IMR-90 (cell line): ENCODE results near the gene DEFB123. TPM values are rescaled to one million over a fixed set of nuclear protein-coding genes. Genes with fewer than 3 reads are reported as not detected.
"Not testable (repeated sequence)": the region's sequence is repeated elsewhere in the genome, so short reads cannot be mapped to it uniquely, and the experiment has no call there.

Experiments used
- ATAC-seq: fragments of 200-7000 bp; cut with Tn5 transposase; 2 replicates; pipeline ENCODE4 v1.9.1; 2020; ENCODE audit warnings: low read depth, mild to moderate bottlenecking, moderate library complexity
- BruUV-seq: library from RNA; stranded (reverse); fragments of 400-500 nt; replicated peaks from 2 replicates; lab custom pipeline; 2021; lab: Mats Ljungman, UMichigan
- CTCF ChIA-PET: fragments of 300-600 bp; formaldehyde crosslinking; extraction: SDS; loops from one replicate; lab custom pipeline; 2021; ENCODE audit warnings: antibody characterized with exemption; lab: Yijun Ruan, JAX
- POLR2A ChIA-PET: fragments of 300-600 bp; sonication (Branson Sonifier 250); formaldehyde crosslinking; loops from one replicate; lab custom pipeline; 2022; ENCODE audit warnings: antibody characterized with exemption; ENCODE audit not compliant: unreplicated experiment; lab: Charles Lee
- DNase-seq: peaks from one replicate; pipeline ENCODE4 v3.0.0; 2013
- H2AFZ ChIP-seq: replicated peaks from 2 replicates; pipeline ENCODE3; 2013; ENCODE audit warnings: low read length, mild to moderate bottlenecking; ENCODE audit not compliant: poor library complexity
- H2AK5ac ChIP-seq: 2 replicates; pipeline ENCODE4 v1.6.1; 2013; ENCODE audit warnings: low read depth, low read length, inconsistent platforms
- H2AK9ac ChIP-seq: replicated peaks from 2 replicates; pipeline ENCODE3; 2013; ENCODE audit warnings: mild to moderate bottlenecking, low read depth, low read length, moderate library complexity; ENCODE audit not compliant: poor library complexity
- H2BK120ac ChIP-seq: 2 replicates; pipeline ENCODE4 v1.6.1; 2013; ENCODE audit warnings: low read depth, low read length, inconsistent platforms
- H2BK15ac ChIP-seq: 3 replicates; pipeline ENCODE4 v1.6.1; 2013; ENCODE audit warnings: low read depth, low read length, inconsistent platforms
- H2BK20ac ChIP-seq: 2 replicates; pipeline ENCODE4 v1.6.1; 2013; ENCODE audit warnings: low read depth, mild to moderate bottlenecking, inconsistent platforms, low read length, moderate library complexity
- H2BK5ac ChIP-seq: 2 replicates; pipeline ENCODE4 v1.6.1; 2013; ENCODE audit warnings: mild to moderate bottlenecking, low read depth, low read length, inconsistent platforms; ENCODE audit not compliant: poor library complexity, severe bottlenecking
- H3K14ac ChIP-seq: replicated peaks from 2 replicates; pipeline ENCODE4 v1.6.1; 2013; ENCODE audit warnings: low read depth, low read length, inconsistent platforms
- H3K18ac ChIP-seq: 2 replicates; pipeline ENCODE4 v1.6.1; 2013; ENCODE audit warnings: low read depth, low read length, control low read depth
- H3K23ac ChIP-seq: 2 replicates; pipeline ENCODE4 v1.6.1; 2013; ENCODE audit warnings: low read depth, low read length, inconsistent platforms
- H3K27ac ChIP-seq: 2 replicates; pipeline ENCODE4 v1.5.1; 2013; ENCODE audit warnings: mild to moderate bottlenecking, control low read depth, low read length; ENCODE audit not compliant: insufficient read depth
- H3K27me3 ChIP-seq: 2 replicates; pipeline ENCODE4 v1.6.1; 2013; ENCODE audit warnings: low read length; ENCODE audit not compliant: control insufficient read depth, insufficient read depth
- H3K36me3 ChIP-seq: 2 replicates; pipeline ENCODE4 v1.6.1; 2013; ENCODE audit warnings: low read length, mixed read lengths; ENCODE audit not compliant: control insufficient read depth, insufficient read depth
- H3K4ac ChIP-seq: 2 replicates; pipeline ENCODE4 v1.6.1; 2013; ENCODE audit warnings: low read depth, low read length, inconsistent platforms
- H3K4me1 ChIP-seq: 2 replicates; pipeline ENCODE4 v1.6.1; 2013; ENCODE audit warnings: low read length, mixed read lengths; ENCODE audit not compliant: control insufficient read depth, insufficient read depth
- H3K4me2 ChIP-seq: 2 replicates; pipeline ENCODE4 v1.6.1; 2013; ENCODE audit warnings: low read depth, mild to moderate bottlenecking, control low read depth, low read length, moderate library complexity
- H3K4me3 ChIP-seq: 2 replicates; pipeline ENCODE4 v1.5.1; 2013; ENCODE audit warnings: low read depth, mild to moderate bottlenecking, control low read depth, low read length, moderate library complexity; ENCODE audit not compliant: insufficient read depth
- H3K56ac ChIP-seq: 2 replicates; pipeline ENCODE4 v1.6.1; 2013; ENCODE audit warnings: low read length, inconsistent platforms; ENCODE audit not compliant: insufficient read depth; ENCODE audit errors: extremely low read depth
- H3K79me1 ChIP-seq, 2 experiments: 2 replicates each; pipeline ENCODE4 v1.6.1; 2013; ENCODE audit warnings: low read length in 2 of 2, inconsistent platforms in 1 of 2, low read depth in 1 of 2
- H3K9ac ChIP-seq: 2 replicates; pipeline ENCODE4 v1.6.1; 2013; ENCODE audit warnings: low read depth, low read length, control low read depth
- H3K9me1 ChIP-seq: 2 replicates; pipeline ENCODE4 v1.6.1; 2013; ENCODE audit warnings: low read length, inconsistent platforms; ENCODE audit not compliant: insufficient read depth
- H3K9me3 ChIP-seq: 2 replicates; pipeline ENCODE4 v1.6.1; 2013; ENCODE audit warnings: low read length; ENCODE audit not compliant: control insufficient read depth, insufficient read depth
- H4K20me1 ChIP-seq: 2 replicates; pipeline ENCODE4 v1.6.1; 2013; ENCODE audit warnings: low read length, inconsistent platforms; ENCODE audit not compliant: insufficient read depth
- H4K5ac ChIP-seq: 2 replicates; pipeline ENCODE4 v1.6.1; 2013; ENCODE audit warnings: mild to moderate bottlenecking, low read depth, low read length, control low read depth
- H4K8ac ChIP-seq, 2 experiments: 2 replicates each; pipeline ENCODE4 v1.6.1; 2013; ENCODE audit warnings: low read depth in 2 of 2, low read length in 2 of 2, control low read depth in 1 of 2, inconsistent platforms in 1 of 2
- H4K91ac ChIP-seq: 2 replicates; pipeline ENCODE4 v1.6.1; 2013; ENCODE audit warnings: low read depth, low read length, inconsistent platforms; ENCODE audit not compliant: insufficient read depth
- WGBS, 2 experiments: methylation state at CpG; one replicate each; pipeline versions ENCODE4 v1.1.5 to v1.1.7; 2013; ENCODE audit warnings: missing lambda C conversion rate in 2 of 2; ENCODE audit not compliant: insufficient read length in 1 of 2; ENCODE audit errors: extremely low coverage in 2 of 2; 5-methylcytosine and 5-hydroxymethylcytosine counted together
- dilution Hi-C: fragments of 300-500 bp; cut with HindIII; formaldehyde crosslinking; loops from one replicate; pipeline ENCODE4 v1.14.3; 2018; ENCODE audit warnings: low sequenced_read_pairs; ENCODE audit not compliant: unreplicated experiment
- in situ Hi-C: fragments of 300-500 bp; cut with MboI; formaldehyde crosslinking; loops from 3 replicates; pipeline ENCODE4 v1.14.3; 2019; ENCODE audit warnings: low sequenced_read_pairs, inconsistent platforms, mixed read lengths
- intact Hi-C: fragments of 100-400 bp; cut with micrococcal nuclease; formaldehyde crosslinking; loops from 2 replicates; pipeline ENCODE4 v1.10.0; 2022
- polyA plus RNA-seq, 3 experiments: library from polyadenylated mRNA; depleted of rRNA; stranded (reverse); fragments of >200 nt; gene quantifications; 2 replicates each; pipeline ENCODE4 v1.2.3, GENCODE V29; 2012; ENCODE audit warnings: low replicate concordance in 1 of 3
- total RNA-seq: library from RNA; depleted of rRNA; stranded (reverse); fragments of >200 nt; gene quantifications from 2 replicates; pipeline ENCODE4 v1.2.3, GENCODE V29; 2012

Gene DEFB123
- total and polyA plus RNA-seq, 2 of the 4 experiments (the other 2 are of a cell fraction) = not detected

DNA sequence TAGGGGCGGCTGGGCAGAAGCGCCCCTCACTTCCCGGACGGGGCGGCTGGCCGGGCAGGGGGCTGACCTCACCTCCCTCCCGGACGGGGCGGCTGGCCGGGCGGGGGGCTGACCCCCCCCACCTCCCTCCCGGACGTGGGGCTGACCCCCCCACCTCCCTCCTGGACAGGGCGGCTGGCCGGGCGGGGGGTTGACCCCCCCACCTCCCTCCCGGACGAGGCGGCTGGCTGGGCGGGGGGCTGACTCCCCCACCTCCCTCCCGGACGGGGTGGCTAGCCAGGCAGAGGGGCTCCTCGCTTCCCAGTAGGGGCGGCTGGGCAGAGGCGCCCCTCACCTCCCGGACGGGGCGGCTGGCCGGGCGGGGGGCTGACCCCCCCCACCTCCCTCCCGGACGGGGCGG lies 30.5 kb downstream of the DEFB123 start:
- CTCF ChIA-PET, H3K4me1 ChIP-seq, BruUV-seq, POLR2A ChIA-PET, H2AFZ ChIP-seq, H3K4me3 ChIP-seq, DNase-seq, H2AK9ac ChIP-seq, H4K91ac ChIP-seq, H2BK20ac ChIP-seq, in situ Hi-C loops, H2AK5ac ChIP-seq, H2BK120ac ChIP-seq, H3K14ac ChIP-seq, H2BK15ac ChIP-seq, H3K23ac ChIP-seq, intact Hi-C loops, H3K79me1 ChIP-seq, H3K9ac ChIP-seq, H3K9me3 ChIP-seq, H3K36me3 ChIP-seq, H3K9me1 ChIP-seq, H2BK5ac ChIP-seq, H3K27ac ChIP-seq, H3K18ac ChIP-seq, H3K4me2 ChIP-seq, H4K20me1 ChIP-seq, H4K5ac ChIP-seq, H3K4ac ChIP-seq, H3K56ac ChIP-seq, ATAC-seq, H4K8ac ChIP-seq, dilution Hi-C loops: not testable (repeated sequence)
- H3K27me3 ChIP-seq = peaks cover 21% of the 10 kb centered on the region
- no CpG with 5 or more reads among the region's 33 CpGs for WGBS, 2 experiments
